Stimulated activated CD4-positive, alpha-beta T cell treated with anti-CD3 and anti-CD28 coated beads, Interleukin-1b, Interleukin-23, amount 100 ng/mL, for 1 hour (primary cell): Measurements from ENCODE around the gene TMEM62.
"Not testable (repeated sequence)": the region's sequence is repeated elsewhere in the genome, so short reads cannot be mapped to it uniquely, and the experiment has no call there.

Experiments used
- DNase-seq, 2 donors: peaks; one replicate each; pipeline ENCODE4 v3.0.0-alpha.2; 2020; ENCODE audit warnings: low read depth in 2 of 2

TMEM62 gene

DNA sequence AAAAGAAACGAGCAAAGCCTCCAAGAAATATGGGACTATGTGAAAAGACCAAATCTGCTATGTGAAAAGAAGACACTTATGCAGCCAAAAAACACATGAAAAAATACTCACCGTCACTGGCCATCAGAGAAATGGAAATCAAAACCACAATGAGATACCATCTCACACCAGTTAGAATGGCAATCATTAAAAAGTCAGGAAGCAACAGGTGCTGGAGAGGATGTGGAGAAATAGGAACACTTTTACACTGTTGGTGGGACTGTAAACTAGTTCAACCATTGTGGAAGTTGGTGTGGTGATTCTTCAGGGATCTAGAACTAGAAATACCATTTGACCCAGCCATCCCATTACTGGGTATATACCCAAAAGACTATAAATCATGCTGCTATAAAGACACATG is 43.8 kb downstream of the TMEM62 start:
- DNase-seq: not testable (repeated sequence)

DNA sequence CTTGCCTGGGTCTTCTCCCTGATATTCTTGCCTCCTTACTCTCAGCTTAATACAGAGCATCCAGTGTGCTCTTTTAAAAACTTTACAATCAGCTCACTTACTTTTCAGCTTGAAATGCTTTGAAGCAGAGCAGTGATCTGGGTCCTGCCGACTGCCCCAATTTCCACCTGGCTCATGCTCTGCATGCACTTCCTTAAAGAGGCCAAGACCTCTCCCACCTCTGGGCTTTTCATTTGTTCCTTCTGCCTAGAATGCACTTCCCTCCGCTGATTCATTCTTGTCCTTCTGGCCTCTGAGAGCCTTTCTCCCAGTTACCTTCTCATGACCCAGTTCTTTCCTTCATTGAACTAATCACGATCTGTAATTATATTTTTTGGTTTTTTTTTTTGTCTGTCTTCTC is 49.9 kb downstream of the TMEM62 start:
- DNase-seq: no peak

DNA sequence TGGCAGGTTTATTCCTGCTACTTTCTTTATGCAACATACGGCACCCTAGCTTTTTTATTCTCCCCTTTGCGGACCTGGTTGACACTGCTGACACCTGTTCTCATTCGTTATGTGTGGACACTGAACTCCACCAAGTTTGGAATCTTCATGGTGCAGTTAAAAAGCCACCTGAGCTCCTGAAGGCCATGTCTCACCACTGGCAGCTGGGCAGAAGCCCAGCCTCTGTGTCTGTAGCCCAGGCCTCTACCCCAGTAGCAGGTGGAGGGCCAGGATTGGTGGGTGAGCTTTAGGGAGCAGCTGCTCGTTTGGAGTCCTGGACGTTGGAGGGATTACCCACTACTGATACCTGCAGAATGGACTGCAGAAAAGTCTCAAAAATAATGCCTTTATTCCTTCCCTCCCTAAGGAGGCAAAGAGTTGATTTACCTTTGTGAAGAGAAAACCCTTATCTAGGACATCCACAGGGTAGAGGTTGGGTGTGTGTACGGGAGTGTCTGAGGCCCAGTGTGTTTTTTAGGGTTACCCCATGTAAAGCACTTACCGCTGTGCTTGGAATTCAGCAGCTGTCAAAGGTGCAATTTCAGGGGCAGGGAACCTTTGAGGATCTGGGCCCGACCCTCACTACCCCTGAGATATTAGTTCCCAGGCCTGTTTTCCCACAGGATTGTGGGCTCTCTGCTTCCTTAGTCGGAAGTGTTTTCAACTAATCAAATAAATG is 51.2 kb downstream of the TMEM62 start:
- DNase-seq: no peak

DNA sequence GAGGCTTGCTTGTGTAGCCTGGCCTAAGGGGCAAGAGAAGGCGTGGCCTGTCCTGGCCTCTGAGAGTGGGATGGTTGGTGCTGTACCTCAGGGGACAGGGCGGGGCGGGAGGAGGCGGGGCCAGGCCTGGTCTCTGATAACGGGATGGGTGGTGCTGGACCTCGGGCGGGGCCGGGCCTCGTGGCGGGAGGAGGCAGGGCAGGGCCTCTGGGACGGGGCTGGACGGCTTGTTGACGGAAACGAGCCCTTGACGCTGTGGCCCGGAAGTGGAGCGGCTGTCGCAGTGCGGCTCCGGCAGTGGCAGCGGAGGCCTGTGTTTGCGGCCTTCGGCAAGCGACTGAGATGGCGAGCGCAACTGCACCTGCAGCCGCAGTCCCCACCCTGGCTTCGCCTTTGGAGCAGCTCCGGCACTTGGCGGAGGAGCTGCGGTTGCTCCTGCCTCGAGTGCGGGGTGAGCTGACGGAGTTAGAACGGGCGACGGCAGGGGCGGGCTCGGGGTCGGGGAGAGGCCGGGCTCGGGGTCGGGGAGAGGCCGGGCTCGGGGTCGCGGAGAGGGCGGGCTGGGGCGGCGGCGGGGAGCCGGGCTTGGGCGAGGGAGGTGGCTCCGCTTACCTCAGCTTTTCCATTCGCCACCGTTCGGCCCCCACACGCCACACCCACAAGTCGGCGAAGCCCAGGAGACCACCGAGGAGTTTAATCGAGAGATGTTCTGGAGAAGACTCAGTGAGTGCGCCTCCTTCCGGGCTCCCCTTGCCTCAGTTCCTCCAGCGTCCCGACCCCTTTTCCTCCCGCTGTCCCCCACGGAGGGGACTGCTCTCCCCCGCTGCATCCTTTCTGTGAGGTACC is 52.0 kb downstream of the TMEM62 start, which contains the start of gene CCNDBP1:
CCNDBP1 (plus strand) TSS at position 247 of the 846 bp plus-strand sequence; CDS start at position 343, 96 bp downstream.
- DNase-seq: peak; percentile 69 to 70

DNA sequence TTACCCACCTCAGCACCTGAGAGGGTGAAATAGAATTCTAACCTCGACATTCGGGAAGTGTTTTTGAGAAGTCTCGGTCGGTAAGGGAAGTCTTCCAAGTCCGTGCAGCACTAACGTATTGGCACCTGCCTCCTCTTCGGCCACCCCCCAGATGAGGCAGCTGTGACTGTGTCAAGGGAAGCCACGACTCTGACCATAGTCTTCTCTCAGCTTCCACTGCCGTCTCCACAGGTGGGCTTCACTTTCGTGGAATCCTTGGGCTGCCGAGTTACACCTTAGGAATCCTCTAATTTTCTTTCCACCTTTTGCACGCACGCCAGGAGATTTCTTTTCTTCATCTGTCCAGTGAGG is 52.6 kb downstream of the TMEM62 start:
- no peak for DNase-seq

DNA sequence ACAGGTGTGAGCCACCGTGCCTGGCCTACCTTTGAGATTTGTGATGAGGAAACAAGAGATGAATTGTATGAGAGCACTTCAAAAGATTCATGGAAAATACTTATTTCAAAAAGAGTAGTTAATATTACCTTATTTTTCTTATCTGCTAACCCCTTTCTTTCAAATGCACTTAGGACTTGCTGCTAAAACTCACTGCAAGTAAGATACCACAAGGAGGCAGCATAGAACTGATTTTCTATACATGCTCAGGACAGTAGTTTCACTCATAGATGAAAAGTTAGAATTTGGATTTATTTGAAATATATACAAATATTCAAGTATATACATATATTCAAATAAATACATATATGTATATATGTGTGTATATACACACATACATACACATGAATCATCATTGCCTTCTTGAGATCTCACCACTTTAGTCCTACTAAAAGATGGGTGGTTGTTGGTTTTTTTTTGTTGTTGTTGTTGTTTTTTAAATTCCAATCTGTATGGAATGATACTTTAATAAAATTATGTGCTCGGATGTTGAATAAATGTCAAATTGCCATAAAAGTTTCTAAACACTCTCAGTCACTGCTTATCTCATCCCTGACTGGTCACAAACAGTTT is 54.3 kb downstream of the TMEM62 start:
- no peak for DNase-seq

DNA sequence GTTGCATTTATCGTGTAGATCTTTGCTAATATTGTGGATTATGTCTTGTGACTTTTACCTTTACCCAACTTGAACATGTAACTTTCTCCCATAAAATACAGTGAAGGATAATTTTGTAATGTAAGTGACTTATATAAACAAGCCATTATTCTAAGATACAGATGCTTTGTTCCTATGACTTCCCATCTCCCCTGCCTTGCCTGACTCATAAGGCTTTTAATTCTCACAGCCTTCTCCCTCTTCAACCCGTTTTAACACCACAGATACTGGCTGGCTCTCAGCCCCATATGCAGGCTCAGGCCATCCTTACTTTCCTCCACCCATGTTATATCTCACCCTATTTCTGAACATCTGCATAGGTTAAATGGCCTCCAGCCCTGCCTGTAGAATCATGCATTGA is 55.9 kb downstream of the TMEM62 start:
- DNase-seq: no peak

DNA sequence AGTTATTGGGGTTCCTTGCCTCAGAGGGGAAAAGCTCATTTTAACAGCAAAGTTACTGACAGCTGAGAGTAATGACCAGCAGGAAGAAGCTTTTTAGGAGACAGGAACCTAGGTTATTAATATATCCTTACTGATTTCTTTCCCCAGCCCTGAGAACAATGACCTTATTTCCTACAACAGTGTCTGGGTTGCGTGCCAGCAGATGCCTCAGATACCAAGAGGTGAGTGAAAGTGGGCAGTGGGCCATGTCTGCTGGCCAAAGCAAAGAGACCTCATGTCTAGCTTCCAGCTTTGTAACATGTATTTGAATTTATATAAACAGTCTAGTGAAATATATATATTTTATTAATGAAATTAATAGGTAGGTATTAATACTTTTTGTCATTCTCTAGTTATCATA is 56.8 kb downstream of the TMEM62 start:
- no peak for DNase-seq

DNA sequence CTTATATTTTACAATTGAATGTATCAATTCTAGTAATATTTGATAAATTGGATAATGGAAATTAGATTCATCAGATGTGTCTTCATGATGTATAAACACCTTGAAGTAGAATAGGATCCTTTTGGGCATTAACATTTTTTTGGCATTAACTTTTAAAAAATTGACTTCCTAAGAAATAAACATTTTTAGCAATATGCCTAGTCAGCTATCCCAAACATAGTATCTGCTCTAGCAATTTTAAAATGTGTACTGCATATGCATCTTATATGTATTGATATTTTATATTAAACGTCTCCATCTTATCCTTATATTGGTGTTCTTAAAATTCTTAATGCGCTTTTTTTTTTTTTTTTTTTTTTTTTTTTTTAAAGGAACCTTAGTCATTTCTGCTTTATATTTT is 60.3 kb downstream of the TMEM62 start:
- DNase-seq: no peak

DNA sequence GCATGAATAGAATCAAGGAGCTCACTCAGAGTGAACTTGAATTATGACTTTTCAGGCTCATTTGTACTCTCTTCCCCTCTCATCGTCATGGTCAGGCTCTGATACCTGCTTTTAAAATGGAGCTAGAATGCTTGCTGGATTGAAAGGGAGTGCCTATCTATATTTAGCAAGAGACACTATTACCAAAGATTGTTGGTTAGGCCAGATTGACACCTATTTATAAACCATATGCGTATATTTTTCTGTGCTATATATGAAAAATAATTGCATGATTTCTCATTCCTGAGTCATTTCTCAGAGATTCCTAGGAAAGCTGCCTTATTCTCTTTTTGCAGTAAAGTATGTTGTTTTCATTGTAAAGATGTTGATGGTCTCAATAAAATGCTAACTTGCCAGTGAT is 61.4 kb downstream of the TMEM62 start:
- DNase-seq: no peak

DNA sequence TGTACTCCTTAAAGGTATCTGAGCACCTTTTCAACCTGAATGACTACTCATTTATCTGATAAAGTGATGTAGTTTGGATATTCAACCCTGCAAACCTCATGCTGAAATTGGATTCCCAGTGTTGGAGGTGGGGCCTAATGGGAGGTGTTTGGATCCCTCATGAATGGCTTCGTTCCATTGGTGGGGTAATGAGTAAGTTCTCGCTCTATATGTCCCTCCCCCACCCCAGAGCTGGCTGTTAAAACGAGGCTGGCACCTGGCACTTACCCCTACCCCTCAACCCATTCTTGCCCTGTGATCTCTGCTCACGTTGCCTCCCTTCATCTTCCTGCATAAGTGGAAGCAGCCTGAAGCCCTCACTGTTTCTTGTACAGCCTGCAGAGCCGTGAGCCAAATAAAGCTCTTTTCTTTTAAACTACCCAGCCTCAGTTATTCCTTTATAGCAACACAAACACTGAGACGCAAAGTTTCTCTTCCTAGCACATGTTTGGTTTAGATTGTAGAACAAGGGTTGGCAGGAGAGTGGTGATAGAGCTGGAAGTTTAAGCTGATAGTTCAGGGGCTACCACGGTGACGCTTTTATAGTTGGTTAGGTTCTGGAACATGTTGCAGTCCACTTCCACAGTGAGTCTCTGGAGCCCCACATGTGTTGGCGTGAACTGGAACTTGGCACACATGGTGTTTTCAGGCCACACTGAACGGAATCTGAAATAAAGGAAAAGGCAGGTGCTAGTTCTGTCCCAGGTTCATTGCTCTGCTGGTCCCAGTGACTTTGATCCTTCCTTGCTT is 63.6 kb downstream of the TMEM62 start:
- DNase-seq: no peak

DNA sequence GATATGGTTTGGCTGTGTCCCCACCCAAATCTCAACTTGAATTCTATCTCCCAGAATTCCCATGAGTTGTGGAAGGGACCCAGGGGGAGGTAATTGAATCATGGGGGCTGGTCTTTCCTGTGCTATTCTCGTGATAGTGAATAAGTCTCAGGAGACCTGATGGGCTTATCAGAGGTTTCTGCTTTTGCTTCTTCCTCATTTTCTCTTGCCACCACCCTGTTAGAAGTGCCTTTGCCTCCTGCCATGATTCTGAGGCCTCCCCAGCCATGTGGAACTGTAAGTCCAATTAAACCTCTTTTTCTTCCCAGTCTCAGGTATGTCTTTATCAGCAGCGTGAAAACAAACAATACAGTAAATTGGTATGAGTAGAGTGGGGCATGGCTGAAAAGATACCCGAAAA is 64.4 kb downstream of the TMEM62 start:
- DNase-seq: not testable (repeated sequence)

DNA sequence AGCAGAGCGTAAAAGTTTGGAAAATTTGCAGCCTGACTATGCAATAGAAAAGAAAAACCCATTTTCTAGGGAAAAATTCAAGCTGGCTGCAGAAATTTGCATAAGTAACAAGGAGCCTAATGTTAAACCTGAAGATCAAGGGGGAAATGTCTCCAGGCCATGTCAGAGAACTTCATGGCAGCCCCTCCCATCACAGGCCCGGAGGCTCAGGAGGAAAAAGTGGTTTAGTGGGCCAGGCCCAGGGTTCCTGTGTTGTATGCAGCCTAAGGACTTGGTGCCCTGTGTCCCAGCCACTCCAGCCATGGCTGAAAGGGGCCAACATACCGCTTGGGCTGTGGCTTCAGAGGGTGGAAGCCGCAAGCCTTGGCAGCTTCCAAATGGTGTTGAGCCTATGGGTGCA is 65.2 kb downstream of the TMEM62 start:
- not testable (repeated sequence) for DNase-seq

DNA sequence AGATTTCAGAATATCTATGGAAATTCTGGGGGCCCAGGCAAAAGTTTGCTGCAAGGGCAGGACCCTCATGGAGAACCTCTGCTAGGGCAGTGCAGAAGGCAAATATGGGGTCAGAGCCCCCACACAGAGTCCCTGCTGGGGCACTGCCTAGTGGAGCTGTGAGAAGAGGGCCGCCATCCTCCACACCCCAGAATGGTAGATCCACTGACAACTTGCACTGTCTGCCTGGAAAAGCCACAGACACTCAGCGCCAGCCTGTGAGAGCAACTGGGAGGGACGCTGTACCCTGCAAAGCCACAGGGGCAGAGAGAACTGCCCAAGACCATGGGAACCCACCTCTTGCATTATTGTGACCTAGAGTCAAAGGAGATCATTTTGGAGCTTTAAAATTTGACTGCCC is 65.6 kb downstream of the TMEM62 start:
- DNase-seq: no peak

DNA sequence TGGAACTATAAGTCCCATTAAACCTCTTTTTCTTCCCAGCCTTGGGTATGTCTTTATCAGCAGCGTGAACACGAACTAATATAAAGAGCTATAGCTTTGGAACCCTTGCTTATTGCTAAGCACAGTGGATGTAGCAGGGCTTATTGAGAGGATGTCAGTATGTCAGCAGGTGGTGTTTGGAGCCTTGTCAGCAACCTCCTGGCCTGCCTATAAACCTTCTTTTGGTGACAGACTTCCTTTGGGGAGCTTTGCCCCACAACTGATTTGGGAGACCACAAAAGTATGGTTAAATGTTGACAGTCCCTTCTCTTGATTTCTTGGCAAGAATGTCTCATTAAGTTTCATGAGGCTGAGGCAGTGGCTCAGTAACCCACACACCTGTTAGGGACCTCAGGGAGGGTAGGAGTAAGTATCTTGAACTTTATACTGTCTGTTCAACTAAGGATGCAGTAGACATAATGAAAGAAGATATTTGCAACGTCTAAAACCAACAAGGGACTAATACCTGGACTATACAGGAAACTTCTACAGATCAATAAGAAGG is 66.6 kb downstream of the TMEM62 start:
- no peak for DNase-seq

DNA sequence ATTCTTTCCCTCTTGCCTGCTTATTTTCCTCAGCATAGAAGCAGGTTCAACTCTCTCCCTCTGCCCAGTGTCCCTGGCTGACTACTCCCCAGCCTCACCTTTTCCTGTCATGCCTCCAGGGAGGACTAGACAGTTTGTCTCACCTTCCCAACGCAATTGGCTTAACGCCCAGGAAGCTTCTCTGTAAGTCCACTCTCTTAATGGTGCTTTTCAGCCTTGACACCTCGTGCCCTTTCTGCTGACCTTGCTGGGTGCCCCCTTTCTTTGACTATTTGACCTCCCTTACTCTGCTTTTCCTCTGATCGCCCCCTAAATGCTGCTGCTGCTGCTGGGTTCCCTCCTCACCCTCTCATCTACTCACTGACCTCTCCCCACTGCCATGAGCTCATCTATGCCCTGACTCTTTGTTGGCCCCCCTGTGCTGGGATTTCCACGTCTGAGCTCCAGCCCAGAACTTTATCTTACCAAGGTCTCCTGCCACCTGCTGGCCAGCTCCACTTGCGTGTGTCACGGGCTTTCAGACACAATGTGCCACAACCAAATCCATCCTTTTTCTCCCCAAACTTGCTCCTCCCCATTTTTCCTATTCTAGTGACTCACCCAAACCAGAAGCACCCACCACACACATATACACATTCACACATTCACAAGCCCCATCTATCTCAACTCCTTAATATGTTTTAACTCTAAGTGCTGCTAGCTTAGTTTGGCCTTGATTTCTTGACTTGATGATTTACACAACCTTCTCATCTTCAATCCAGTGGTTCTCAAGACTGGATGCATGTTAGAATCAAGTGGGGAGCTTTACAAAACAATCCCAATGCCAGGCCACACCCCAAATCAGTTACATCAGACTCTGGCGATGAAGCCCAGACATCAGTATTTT is 70.9 kb downstream of the TMEM62 start:
- DNase-seq: no peak

DNA sequence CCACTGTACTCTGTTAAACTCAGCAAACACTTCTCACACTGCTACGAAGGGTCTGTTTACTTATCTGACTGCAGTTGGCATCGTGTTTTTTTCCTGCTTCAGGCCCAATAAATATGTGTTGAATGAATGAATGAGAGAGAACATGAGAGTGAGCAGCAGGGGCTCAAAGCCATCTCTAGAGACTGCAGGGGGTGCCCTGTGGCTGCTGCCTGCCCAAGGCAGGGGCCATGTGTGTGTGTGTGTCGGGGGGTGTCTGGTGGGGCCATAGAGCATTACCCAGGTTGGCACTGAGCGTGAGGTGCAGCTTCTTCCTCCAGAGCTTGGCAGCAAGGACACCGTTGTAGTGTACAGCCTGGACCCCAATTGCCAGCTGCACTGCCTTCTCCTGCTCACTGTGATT is 72.7 kb downstream of the TMEM62 start:
- no peak for DNase-seq

DNA sequence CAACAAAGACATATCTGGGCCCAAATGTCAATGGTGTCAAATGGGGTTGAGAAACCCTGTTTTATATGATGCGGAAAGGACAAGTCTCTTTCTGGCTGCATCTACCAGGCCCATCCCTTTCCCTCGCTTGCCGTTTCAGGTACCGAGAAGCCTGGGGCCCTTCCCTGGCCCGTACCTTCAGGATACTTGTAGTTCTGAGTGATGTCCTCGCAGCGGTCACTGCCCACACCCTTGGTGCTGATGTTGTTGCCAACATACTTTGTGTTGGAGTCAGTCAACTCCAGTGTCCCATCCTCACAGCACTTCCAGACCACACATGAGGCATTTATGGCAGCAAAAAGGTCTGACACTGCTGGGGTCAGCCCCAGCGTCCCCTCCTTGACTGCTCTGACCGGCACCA is 73.6 kb downstream of the TMEM62 start:
- DNase-seq: no peak

DNA sequence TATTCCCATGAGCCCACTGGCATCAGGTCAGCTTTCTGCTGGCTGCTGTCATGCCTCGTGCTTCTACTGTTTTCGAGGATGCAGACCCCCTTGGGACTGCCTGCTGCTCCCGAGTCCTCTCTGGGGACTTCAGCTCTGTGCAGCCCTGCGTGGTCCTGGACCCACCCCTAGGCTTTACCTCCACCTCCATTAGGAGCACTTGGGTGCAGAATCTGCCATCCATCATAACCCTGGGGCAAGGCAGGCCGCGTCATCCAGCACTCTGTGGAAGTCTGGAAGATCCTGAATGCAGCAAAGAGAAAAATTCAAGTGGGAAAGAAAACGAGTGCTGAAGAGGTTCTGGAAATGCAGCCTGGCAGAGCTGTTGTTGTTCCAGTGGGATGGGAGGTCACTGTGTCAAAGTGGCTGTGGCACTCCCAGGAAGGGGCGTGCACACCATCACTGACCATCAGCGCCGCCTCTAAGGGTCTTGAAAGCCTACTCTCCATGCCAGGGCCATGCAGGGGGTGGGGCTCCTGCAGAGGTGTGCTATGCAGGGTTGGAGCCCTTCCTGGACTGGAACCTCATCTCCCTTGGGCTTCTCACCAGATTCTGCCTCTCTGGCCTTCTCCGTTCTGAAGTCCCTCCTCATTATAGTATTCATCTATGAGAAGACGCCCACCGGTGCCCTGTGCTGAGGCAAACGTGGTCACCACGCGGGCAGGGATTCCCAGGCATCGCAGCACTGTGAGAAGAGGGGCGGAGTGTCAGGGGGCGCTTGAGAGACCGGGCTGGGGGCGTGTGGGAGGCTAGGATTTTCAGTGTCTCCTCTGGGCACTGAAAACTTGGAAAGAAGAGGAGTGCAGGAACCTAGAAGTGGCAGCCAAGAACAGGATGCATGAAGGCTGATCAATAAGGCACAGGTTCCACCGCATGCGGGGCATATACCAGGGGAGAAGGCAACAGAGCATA is 74.9 kb downstream of the TMEM62 start:
- no peak for DNase-seq
